Measurements from ENCODE around the gene OTOP2. TPM values are rescaled to one million over a fixed set of nuclear protein-coding genes. Genes with fewer than 3 reads are reported as not detected.

Gene OTOP2
- total RNA-seq, 2 experiments from 2014 or later = not detected

DNA sequence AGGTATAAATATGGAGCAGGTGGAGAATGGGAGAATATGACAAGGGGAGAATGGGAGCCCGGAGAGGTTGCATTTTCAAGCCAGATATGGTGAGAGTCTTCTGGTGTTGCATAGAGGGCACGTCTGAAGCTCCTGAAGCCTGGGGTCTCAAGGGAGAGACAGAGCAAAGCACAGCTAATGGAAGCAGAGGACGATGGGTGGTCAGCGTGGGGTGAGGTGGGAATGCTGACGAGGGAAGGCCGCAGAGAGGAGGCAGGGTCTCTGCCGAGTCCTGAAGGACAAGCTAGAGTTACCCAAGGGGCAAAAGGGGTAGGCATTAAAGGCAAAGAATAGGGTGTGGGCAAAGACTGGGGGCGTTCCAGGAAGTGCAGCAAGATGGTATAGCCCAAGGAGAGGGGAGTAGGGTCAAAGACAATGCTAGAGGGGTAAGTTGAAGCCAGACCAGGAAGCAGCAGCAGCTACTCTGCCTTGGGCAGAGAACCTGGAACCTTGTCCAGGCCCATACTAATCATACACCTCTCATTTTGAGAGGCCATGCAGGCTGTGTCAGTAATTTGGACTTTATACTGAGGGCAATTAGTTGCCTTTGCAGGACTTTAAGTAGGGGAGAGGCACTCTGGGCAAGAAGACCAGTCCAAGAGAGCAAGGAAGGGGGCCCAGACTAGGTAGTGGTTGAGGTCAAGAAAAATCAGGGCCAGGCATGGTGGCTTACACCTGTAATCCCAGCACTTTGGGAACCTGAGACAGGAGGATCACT lies 14.3 kb downstream of the OTOP2 start:
- Histone ChIP-seq H3K9me3 (ENCODE audit: low read length) (no peaks in the 10 kb centered on the region), H4K20me1 (ENCODE audit: insufficient read depth, low read length) (no peaks in the 10 kb centered on the region), H2AFZ (ENCODE audit: low read length) (no peak overlapping the region), H3K4me1 (ENCODE audit: insufficient read depth, low read length, poor library complexity, severe bottlenecking) (peaks cover 5% of the 10 kb centered on the region), H3K27ac (ENCODE audit: low read depth, low read length, poor library complexity, severe bottlenecking) (no peak overlapping the region), H3K9me2 (ENCODE audit: insufficient read depth, low read length) (no peaks in the 10 kb centered on the region), H3K4me3 (ENCODE audit: low read depth, low read length, poor library complexity, severe bottlenecking) (no peak overlapping the region), H3K4me2 (ENCODE audit: low read length) (no peak overlapping the region), H3K36me3 (ENCODE audit: insufficient read depth, low read length) (no peaks in the 10 kb centered on the region), H3K79me2 (ENCODE audit: insufficient read depth, low read depth, low read length) (no peaks in the 10 kb centered on the region)
- intact Hi-C loops (cut with micrococcal nuclease; ENCODE audit: unreplicated experiment) = no loop called here
- POLR2A ChIA-PET = interaction anchor here (0.5 to 0.6 kb wide), 5 partner anchors 12 to 1044 kb away, joined by 3 to 5 read pairs (median 3); no protein-coding TSS in a partner anchor
- CTCF ChIA-PET (ENCODE audit: unreplicated experiment) = interaction anchor here (0.5 to 1.4 kb wide), 2 partner anchors 23 to 155 kb away, joined by 3 to 4 read pairs; no protein-coding TSS in a partner anchor
- DNase-seq (ENCODE audit: low spot score) = peak; percentile 15
- no TSS peak for BruUV-seq (replicated peaks)
- TF ChIP-seq, protein P1, sequence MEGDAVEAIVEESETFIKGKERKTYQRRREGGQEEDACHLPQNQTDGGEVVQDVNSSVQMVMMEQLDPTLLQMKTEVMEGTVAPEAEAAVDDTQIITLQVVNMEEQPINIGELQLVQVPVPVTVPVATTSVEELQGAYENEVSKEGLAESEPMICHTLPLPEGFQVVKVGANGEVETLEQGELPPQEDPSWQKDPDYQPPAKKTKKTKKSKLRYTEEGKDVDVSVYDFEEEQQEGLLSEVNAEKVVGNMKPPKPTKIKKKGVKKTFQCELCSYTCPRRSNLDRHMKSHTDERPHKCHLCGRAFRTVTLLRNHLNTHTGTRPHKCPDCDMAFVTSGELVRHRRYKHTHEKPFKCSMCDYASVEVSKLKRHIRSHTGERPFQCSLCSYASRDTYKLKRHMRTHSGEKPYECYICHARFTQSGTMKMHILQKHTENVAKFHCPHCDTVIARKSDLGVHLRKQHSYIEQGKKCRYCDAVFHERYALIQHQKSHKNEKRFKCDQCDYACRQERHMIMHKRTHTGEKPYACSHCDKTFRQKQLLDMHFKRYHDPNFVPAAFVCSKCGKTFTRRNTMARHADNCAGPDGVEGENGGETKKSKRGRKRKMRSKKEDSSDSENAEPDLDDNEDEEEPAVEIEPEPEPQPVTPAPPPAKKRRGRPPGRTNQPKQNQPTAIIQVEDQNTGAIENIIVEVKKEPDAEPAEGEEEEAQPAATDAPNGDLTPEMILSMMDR (conservative IDR thresholded peaks at IDR 0.05; ENCODE audit: low read length) = no peak
- no peak for TF ChIP-seq EZH2phosphoT487 (IDR thresholded peaks at IDR 0.05; ENCODE audit: borderline replicate concordance, low read depth, low read length)

DNA sequence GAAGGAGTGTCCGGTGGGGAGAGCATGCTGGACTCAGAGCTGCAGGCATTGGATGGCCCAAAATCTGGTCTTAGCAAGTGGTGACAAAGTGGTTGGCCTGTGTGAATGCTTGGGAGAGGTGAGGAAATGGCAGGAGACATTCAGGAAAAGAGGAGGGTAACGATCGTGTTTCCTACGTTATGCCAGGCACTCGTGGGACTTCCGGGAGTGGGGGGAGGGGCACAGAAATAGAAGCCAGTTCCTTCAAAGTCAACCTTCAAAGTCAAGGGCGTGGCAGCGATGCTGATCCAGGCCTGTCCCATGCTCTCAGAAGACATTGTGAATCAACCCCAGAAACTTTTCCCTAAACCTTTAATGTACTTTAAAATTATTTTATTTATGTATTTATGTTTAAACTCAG lies 15.5 kb downstream of the OTOP2 start:
- Histone ChIP-seq H3K27ac (ENCODE audit: low read depth, low read length, poor library complexity, severe bottlenecking) (no peak overlapping the region), H3K4me3 (ENCODE audit: low read depth, low read length, poor library complexity, severe bottlenecking) (no peak overlapping the region), H2AFZ (ENCODE audit: low read length) (0 out of 2 replicates have a peak overlapping the region, but pooled peaks have one; percentile 21), H3K4me1 (ENCODE audit: insufficient read depth, low read length, poor library complexity, severe bottlenecking) (peaks cover 5% of the 10 kb centered on the region), H3K4me2 (ENCODE audit: low read length) (0 out of 2 replicates have a peak overlapping the region, but pooled peaks have one; percentile 15), H3K79me2 (ENCODE audit: insufficient read depth, low read depth, low read length) (no peaks in the 10 kb centered on the region), H3K36me3 (ENCODE audit: insufficient read depth, low read length) (no peaks in the 10 kb centered on the region), H4K20me1 (ENCODE audit: insufficient read depth, low read length) (no peaks in the 10 kb centered on the region), H3K9me2 (ENCODE audit: insufficient read depth, low read length) (no peaks in the 10 kb centered on the region), H3K9me3 (ENCODE audit: low read length) (no peaks in the 10 kb centered on the region)
- TF ChIP-seq, protein P1 (conservative IDR thresholded peaks at IDR 0.05; ENCODE audit: low read length) = no peak
- no peak for TF ChIP-seq EZH2phosphoT487 (IDR thresholded peaks at IDR 0.05; ENCODE audit: borderline replicate concordance, low read depth, low read length)
- ChIA-PET POLR2A (interaction anchor here (0.6 kb wide), 1 partner anchor 201 kb away, joined by 3 read pairs; no protein-coding TSS in a partner anchor), CTCF (ENCODE audit: unreplicated experiment) (interaction anchor here (1.4 kb wide), 1 partner anchor 22 kb away, joined by 4 read pairs; no protein-coding TSS in a partner anchor)
- intact Hi-C loops (cut with micrococcal nuclease; ENCODE audit: unreplicated experiment) = no loop called here
- DNase-seq (ENCODE audit: low spot score) = no peak
- BruUV-seq (replicated peaks) = no TSS peak
